Endothelial cell of umbilical vein (primary cell): Measurements from ENCODE around the gene GUCA1A. TPM values are rescaled to one million over a fixed set of nuclear protein-coding genes. Genes with fewer than 3 reads are reported as not detected.

Experiments
- BruUV-seq: library from RNA; stranded (reverse); fragments of 400-500 nt; replicated peaks from 2 replicates; lab custom pipeline; 2021; lab: Mats Ljungman, UMichigan
- CTCF ChIA-PET: fragments of 300-600, 350-600 bp; sonication (Branson Sonifier 250); formaldehyde crosslinking; loops from one replicate; lab custom pipeline; 2021; ENCODE audit warnings: antibody characterized with exemption, inconsistent platforms; lab: Charles Lee
- POLR2A ChIA-PET: fragments of 300-600, 350-600 bp; sonication (Branson Sonifier 250); formaldehyde crosslinking; loops from one replicate; lab custom pipeline; 2021; ENCODE audit warnings: antibody characterized with exemption, inconsistent platforms; lab: Charles Lee
- DNase-seq: peaks from one replicate; pipeline ENCODE4 v3.0.0-alpha.2; 2011; ENCODE audit warnings: low read depth, low spot score
- FAIRE-seq: peaks from 2 replicates; lab custom pipeline; 2011; peaks lifted over from hg19 to GRCh38; lab: Jason Lieb, UNC
- H2AFZ ChIP-seq: 2 replicates; pipeline ENCODE4 v1.6.0; 2012; ENCODE audit warnings: low read depth, low read length, control low read depth, inconsistent platforms
- H3K27ac ChIP-seq: 2 replicates; pipeline ENCODE4 v1.5.1; 2011; ENCODE audit warnings: low read depth, mild to moderate bottlenecking, control low read depth, low read length, moderate library complexity; ENCODE audit not compliant: insufficient read depth
- H3K27me3 ChIP-seq, 2 experiments: 2 replicates each; pipeline versions ENCODE4 v1.6.0 to v1.6.1; 2011; ENCODE audit warnings: low read length in 2 of 2, mixed read lengths in 1 of 2; ENCODE audit not compliant: control insufficient read depth in 2 of 2, insufficient read depth in 2 of 2
- H3K36me3 ChIP-seq, 2 experiments: 2 replicates in 1 of 2; 3 replicates in 1 of 2; pipeline ENCODE4 v1.5.1; 2011; ENCODE audit warnings: low read length in 2 of 2, mild to moderate bottlenecking in 1 of 2, moderate library complexity in 1 of 2; ENCODE audit not compliant: control insufficient read depth in 2 of 2, insufficient read depth in 2 of 2; ENCODE audit errors: extremely low read depth in 1 of 2
- H3K4me1 ChIP-seq: 3 replicates; pipeline ENCODE4 v1.5.1; 2011; ENCODE audit warnings: mild to moderate bottlenecking, low read length; ENCODE audit not compliant: control insufficient read depth, insufficient read depth; ENCODE audit errors: extremely low read depth
- H3K4me2 ChIP-seq: 2 replicates; pipeline ENCODE4 v1.6.1; 2011; ENCODE audit warnings: low read length, control low read depth, mixed read lengths; ENCODE audit not compliant: insufficient read depth
- H3K4me3 ChIP-seq, 3 experiments: fragments of 200-600 bp in 1 of 3; sonication (generic), shearing (Covaris generic) in 1 of 3; replicated peaks in 1 of 3; 2 replicates each; pipeline ENCODE4 v1.5.1; 2011 to 2016; ENCODE audit warnings: control low read depth in 3 of 3, low read length in 3 of 3, mild to moderate bottlenecking in 2 of 3, inconsistent platforms in 1 of 3, low read depth in 1 of 3, moderate library complexity in 1 of 3; ENCODE audit not compliant: insufficient read depth in 1 of 3
- H3K79me2 ChIP-seq: 2 replicates; pipeline ENCODE4 v1.6.0; 2012; ENCODE audit warnings: low read length, inconsistent platforms; ENCODE audit not compliant: control insufficient read depth, insufficient read depth
- H3K9ac ChIP-seq: replicated peaks from 2 replicates; pipeline ENCODE3; 2011; ENCODE audit warnings: low read length, control low read depth; ENCODE audit not compliant: insufficient read depth; ENCODE audit errors: extremely low read depth
- H3K9me1 ChIP-seq: replicated peaks from 3 replicates; pipeline ENCODE4 v1.6.0; 2011; ENCODE audit warnings: mild to moderate bottlenecking, low read length; ENCODE audit not compliant: control insufficient read depth, insufficient read depth; ENCODE audit errors: extremely low read depth
- H3K9me3 ChIP-seq: replicated peaks from 2 replicates; pipeline ENCODE4 v1.5.1; 2012; ENCODE audit warnings: low read length, inconsistent platforms; ENCODE audit not compliant: control insufficient read depth, insufficient read depth
- H4K20me1 ChIP-seq: replicated peaks from 2 replicates; pipeline ENCODE3; 2011; ENCODE audit warnings: mild to moderate bottlenecking, low read length; ENCODE audit not compliant: control insufficient read depth, insufficient read depth; ENCODE audit errors: extremely low read depth
- EZH2 ChIP-seq: IDR thresholded peaks from 2 replicates; pipeline ENCODE4 v1.6.1; 2012; ENCODE audit warnings: borderline replicate concordance, low read depth, mild to moderate bottlenecking, moderate library complexity, low read length, inconsistent platforms; ENCODE audit not compliant: severe bottlenecking
- FOS ChIP-seq: IDR thresholded peaks from 2 replicates; pipeline ENCODE4 v1.6.1; 2011; ENCODE audit warnings: mild to moderate bottlenecking, low read length, moderate library complexity, borderline replicate concordance; ENCODE audit not compliant: insufficient read depth
- GATA2 ChIP-seq: IDR thresholded peaks from 2 replicates; pipeline ENCODE4 v1.7.0; 2011; ENCODE audit warnings: low read depth, mild to moderate bottlenecking, moderate library complexity, mixed read lengths, low read length; ENCODE audit not compliant: insufficient read length, insufficient read depth
- JUN ChIP-seq: IDR thresholded peaks from 2 replicates; pipeline ENCODE4 v1.6.1; 2011; ENCODE audit warnings: borderline replicate concordance, low read depth; ENCODE audit not compliant: insufficient read length, insufficient read depth
- MAX ChIP-seq: IDR thresholded peaks from 2 replicates; pipeline ENCODE4 v1.6.1; 2011; ENCODE audit not compliant: insufficient read depth, insufficient read length
- MYC ChIP-seq: IDR thresholded peaks from one replicate; pipeline ENCODE4 v1.6.1; 2011; ENCODE audit warnings: mild to moderate bottlenecking, low read depth, low read length
- POLR2A ChIP-seq: IDR thresholded peaks from 2 replicates; pipeline ENCODE4 v1.6.1; 2012; ENCODE audit warnings: low read depth, mild to moderate bottlenecking, control low read depth, low read length
- POLR2AphosphoS5 ChIP-seq: IDR thresholded peaks from 2 replicates; pipeline ENCODE4 v1.6.1; 2012; ENCODE audit warnings: low read depth, mild to moderate bottlenecking, control low read depth, low read length, moderate library complexity; ENCODE audit not compliant: insufficient read depth
- dilution Hi-C: fragments of 300-500 bp; cut with MboI; formaldehyde crosslinking; loops from one replicate; pipeline ENCODE4 v1.15.0; 2019; ENCODE audit warnings: low sequenced_read_pairs; ENCODE audit not compliant: extremely low pct_ligation_motif_present
- intact Hi-C: fragments of 100-400 bp; cut with micrococcal nuclease; formaldehyde crosslinking; loops from one replicate; pipeline ENCODE4 v1.10.0; 2022
- polyA plus RNA-seq, 4 experiments: library from polyadenylated mRNA; depleted of rRNA in 3 of 4; stranded (reverse) in 3 of 4; unstranded in 1 of 4; fragments of >200 nt; gene quantifications; 2 replicates each; pipeline versions ENCODE4 v1.2.1 to v1.2.3, GENCODE V29; 2011 to 2012; ENCODE audit warnings: missing spikeins in 1 of 4
- total RNA-seq: library from RNA; stranded (reverse); gene quantifications from 2 replicates; pipeline ENCODE4 v1.2.3, GENCODE V29; 2021
- TF ChIP-seq, protein P1 (sequence below), 2 donors: IDR thresholded peaks; 1 replicate in 1 of 2; 2 replicates in 1 of 2; pipeline ENCODE4 v1.5.1; 2011; ENCODE audit warnings: low read length in 2 of 2, mild to moderate bottlenecking in 2 of 2, moderate library complexity in 2 of 2, control low read depth in 1 of 2, inconsistent platforms in 1 of 2, low read depth in 1 of 2; ENCODE audit not compliant: insufficient read depth in 1 of 2; ENCODE audit errors: extremely low read depth in 1 of 2

Gene GUCA1A
- total and polyA plus RNA-seq, 2 donors (not counting 3 experiments of a cell fraction or from before 2014, with no cell fraction given), result 0.04 to 0.22 TPM

GRCh38 chr6:42155293-42155692, 17.9 kb upstream of the GUCA1A start:
- no peak for TF ChIP-seq MYC
- no peak for TF ChIP-seq POLR2A
- TF ChIP-seq POLR2AphosphoS5, result no peak
- TF ChIP-seq, protein P1, sequence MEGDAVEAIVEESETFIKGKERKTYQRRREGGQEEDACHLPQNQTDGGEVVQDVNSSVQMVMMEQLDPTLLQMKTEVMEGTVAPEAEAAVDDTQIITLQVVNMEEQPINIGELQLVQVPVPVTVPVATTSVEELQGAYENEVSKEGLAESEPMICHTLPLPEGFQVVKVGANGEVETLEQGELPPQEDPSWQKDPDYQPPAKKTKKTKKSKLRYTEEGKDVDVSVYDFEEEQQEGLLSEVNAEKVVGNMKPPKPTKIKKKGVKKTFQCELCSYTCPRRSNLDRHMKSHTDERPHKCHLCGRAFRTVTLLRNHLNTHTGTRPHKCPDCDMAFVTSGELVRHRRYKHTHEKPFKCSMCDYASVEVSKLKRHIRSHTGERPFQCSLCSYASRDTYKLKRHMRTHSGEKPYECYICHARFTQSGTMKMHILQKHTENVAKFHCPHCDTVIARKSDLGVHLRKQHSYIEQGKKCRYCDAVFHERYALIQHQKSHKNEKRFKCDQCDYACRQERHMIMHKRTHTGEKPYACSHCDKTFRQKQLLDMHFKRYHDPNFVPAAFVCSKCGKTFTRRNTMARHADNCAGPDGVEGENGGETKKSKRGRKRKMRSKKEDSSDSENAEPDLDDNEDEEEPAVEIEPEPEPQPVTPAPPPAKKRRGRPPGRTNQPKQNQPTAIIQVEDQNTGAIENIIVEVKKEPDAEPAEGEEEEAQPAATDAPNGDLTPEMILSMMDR (IDR thresholded peaks at IDR 0.05; ENCODE audit: extremely low read depth in 1 of 2, insufficient read depth in 1 of 2, low read depth in 1 of 2, low read length in 2 of 2), result no peak
- TF ChIP-seq EZH2, result no peak
- TF ChIP-seq FOS, result no peak
- TF ChIP-seq JUN, result no peak
- no peak for TF ChIP-seq GATA2
- no peak for TF ChIP-seq MAX
- DNase-seq (no peak), FAIRE-seq (no peak)
- H4K20me1 ChIP-seq, result no peaks in the 10 kb centered on the region
- H3K27me3 ChIP-seq, result peaks cover 3 to 4% of the 10 kb centered on the region in 2 experiments
- H3K27ac ChIP-seq, result no peak overlapping the region
- BruUV-seq, result no TSS peak
- intact Hi-C loops (no loop called here), dilution Hi-C loops (no loop called here)
- no peak overlapping the region for H3K9ac ChIP-seq
- H3K36me3 ChIP-seq, result no peaks in the 10 kb centered on the region
- H3K9me3 ChIP-seq, result no peaks in the 10 kb centered on the region
- H3K4me1 ChIP-seq, result no peaks in the 10 kb centered on the region
- no peaks in the 10 kb centered on the region for H3K9me1 ChIP-seq
- ChIA-PET POLR2A (no interaction called here), CTCF (interaction anchor here (1.0 kb wide), 1 partner anchor 51 kb away, joined by 6 read pairs; no protein-coding TSS in a partner anchor)
- H3K4me3 ChIP-seq, result no peak overlapping the region
- no peaks in the 10 kb centered on the region for H3K79me2 ChIP-seq
- H3K4me2 ChIP-seq, result no peak overlapping the region
- no peak overlapping the region for H2AFZ ChIP-seq
